Kidney tubule cell (primary cell): ENCODE measurements around the gene MORC2.

Experiments used
- DNase-seq: peaks from one replicate; pipeline ENCODE4 v3.0.0-alpha.2; 2018; ENCODE audit warnings: low spot score

The MORC2 gene

GRCh38 chr22:30921108-30921507, 47.5 kb downstream of the MORC2 start:
- no peak for DNase-seq

GRCh38 chr22:30920407-30920806, 48.2 kb downstream of the MORC2 start:
- peak; percentile 62 for DNase-seq

- no peak for DNase-seq
Observed at GRCh38 chr22:30919973-30920372, 48.6 kb downstream of the MORC2 start.

GRCh38 chr22:30918761-30919160, 49.8 kb downstream of the MORC2 start:
- no peak for DNase-seq

- DNase-seq = no peak
Observed at GRCh38 chr22:30910358-30910757, 58.2 kb downstream of the MORC2 start.

- DNase-seq = no peak
Observed at GRCh38 chr22:30909306-30909705, 59.3 kb downstream of the MORC2 start.

GRCh38 chr22:30908051-30908461, 60.5 kb downstream of the MORC2 start:
- no peak for DNase-seq

- no peak for DNase-seq
Observed at GRCh38 chr22:30906946-30907345, 61.6 kb downstream of the MORC2 start.

- no peak for DNase-seq
Observed at GRCh38 chr22:30906411-30906810, 62.2 kb downstream of the MORC2 start.

GRCh38 chr22:30905696-30906341, 62.8 kb downstream of the MORC2 start:
- DNase-seq = no peak

- DNase-seq = no peak
Observed at GRCh38 chr22:30903876-30904460, 64.6 kb downstream of the MORC2 start.

GRCh38 chr22:30902496-30903357, 65.8 kb downstream of the MORC2 start:
- no peak for DNase-seq

- DNase-seq = no peak
Observed at GRCh38 chr22:30894371-30894740, 74.2 kb downstream of the MORC2 start.

GRCh38 chr22:30893434-30894370, 74.9 kb downstream of the MORC2 start:
- no peak for DNase-seq

GRCh38 chr22:30892731-30893221, 75.8 kb downstream of the MORC2 start:
- DNase-seq = no peak

GRCh38 chr22:30892286-30892685, 76.3 kb downstream of the MORC2 start:
- DNase-seq = no peak

- DNase-seq = no peak
Observed at GRCh38 chr22:30891781-30892180, 76.8 kb downstream of the MORC2 start.

GRCh38 chr22:30891443-30891755, 77.2 kb downstream of the MORC2 start:
- DNase-seq = no peak

- DNase-seq = peak; percentile 38
Observed at GRCh38 chr22:30890686-30891442, 77.7 kb downstream of the MORC2 start.

- no peak for DNase-seq
Observed at GRCh38 chr22:30889996-30890480, 78.5 kb downstream of the MORC2 start.
